RCC 7860 (cell line): ENCODE results near the gene MLLT3.
"Not testable (repeated sequence)": the region's sequence is repeated elsewhere in the genome, so short reads cannot be mapped to it uniquely, and the experiment has no call there.

Experiments used
- DNase-seq: peaks from one replicate; pipeline ENCODE4 v3.0.0-alpha.2; 2015; ENCODE audit warnings: low spot score
- FAIRE-seq: peaks from 2 replicates; lab custom pipeline; 2012; peaks lifted over from hg19 to GRCh38; lab: Jason Lieb, UNC

Gene MLLT3

DNA sequence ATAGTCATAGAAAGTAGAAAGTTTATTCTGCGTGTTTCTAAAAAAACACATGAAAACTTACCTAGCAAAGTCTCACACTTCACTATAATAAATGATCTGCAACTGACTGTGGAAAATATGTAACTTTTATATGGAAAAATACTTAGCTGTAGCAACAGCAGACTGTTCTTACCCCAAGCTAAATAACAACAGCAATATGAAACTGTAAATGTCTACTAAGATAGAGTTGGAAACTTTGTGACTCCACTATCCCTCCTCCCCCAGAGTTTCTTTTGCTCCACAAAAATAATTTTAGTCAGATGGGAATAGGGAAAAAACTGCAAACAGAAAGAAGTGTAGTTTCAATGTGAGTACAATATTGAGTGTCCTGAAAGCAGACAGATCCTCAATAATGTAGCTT lies 21.0 kb downstream of the MLLT3 start:
- no peak for FAIRE-seq
- DNase-seq, result no peak

DNA sequence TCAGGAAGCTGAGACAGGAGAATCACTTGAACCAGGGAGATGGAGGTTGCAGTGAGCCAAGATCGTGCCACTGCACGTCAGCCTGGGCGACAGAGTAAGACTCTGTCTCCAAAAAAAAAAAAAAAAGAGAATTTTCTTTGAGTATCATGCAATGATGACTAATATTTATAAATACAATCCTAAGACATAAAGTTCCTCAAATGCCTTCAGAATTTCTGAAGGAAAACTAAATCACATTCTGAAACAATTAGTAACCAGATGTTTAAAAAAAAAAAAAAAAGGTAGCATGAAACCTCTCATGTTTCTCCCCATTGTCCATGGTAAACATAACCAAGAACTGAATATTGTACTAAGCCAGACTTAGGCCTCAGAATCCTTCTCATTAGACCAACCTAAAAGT lies 23.1 kb downstream of the MLLT3 start:
- FAIRE-seq, result no peak
- DNase-seq, result no peak

DNA sequence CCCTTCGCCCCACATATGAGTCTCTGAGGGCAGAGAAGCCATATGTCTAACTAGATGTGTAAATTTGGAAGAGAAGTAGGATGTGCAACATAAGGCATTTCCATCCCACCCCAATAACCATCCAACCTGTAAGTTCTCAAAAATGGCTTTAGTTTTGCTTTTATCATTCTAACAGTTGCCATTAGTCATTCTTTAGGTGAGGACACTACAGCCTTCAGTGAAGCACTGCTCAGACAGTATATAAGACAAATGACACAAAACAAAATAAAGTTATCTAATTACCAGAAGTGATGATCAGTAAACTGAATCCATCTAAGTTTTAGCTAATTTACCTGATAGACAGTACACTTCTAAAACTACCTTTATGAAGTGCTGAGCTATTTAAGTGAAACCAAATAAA lies 23.9 kb downstream of the MLLT3 start:
- DNase-seq, result no peak
- FAIRE-seq, result no peak

DNA sequence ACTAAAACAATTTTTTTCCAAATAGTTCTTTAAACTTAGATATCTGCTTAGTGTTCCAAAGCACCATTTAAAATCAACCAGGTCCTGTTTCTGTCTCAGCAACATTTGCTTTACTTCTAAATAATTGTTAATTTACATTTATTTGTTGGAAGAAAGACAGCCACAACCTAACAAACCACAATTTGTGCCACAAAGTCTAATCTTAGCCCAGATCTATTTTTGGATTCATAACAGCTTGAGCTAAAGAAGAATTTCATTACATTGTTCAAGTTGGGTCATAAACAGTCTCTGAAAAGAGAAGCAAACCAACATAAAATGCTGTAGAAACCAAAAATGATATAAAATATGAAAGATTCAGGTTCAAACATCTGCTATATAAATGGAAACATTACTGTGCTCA lies 24.4 kb downstream of the MLLT3 start:
- no peak for DNase-seq

DNA sequence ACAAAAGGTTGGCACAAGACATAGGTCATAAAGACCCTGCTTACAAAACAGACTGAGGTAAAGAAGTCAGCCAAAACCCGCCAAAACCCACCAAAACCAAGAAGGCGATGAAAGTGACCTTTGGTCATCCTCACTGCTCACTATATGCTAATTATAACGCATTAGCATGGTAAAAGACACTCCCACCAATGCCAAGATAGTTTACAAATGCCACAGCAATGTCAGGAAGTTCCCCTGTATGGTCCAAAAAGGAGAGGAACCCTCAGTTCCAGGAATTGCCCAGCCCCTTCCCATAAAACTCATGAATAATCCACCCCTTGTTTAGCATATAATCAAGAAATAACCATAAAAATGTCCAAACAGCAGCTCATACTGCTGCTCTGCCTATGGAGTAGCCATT lies 27.7 kb downstream of the MLLT3 start:
- FAIRE-seq, result no peak
- DNase-seq, result no peak

More for the DNA sequence above, 24.4 kb downstream of the MLLT3 start:
- no peak for FAIRE-seq

DNA sequence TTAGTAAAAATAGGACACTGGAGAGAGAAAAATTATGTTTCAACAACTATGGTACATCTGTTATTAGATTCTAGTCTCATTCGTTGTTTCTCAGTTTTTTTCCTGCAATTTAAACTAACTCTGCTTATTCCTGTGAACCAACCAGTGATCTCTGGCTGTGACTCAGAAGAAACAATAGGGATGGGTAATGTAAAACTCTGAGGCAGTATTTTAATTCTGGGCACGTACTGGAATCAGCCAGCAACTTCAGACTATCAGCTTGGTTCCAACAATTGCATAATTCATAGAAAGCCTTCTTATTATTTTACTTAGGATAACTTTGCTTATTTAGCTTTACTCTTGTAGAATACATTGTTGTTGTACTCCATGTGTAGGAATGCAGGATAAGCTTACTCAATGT lies 28.8 kb downstream of the MLLT3 start:
- DNase-seq (no peak), FAIRE-seq (peak; percentile 68)

DNA sequence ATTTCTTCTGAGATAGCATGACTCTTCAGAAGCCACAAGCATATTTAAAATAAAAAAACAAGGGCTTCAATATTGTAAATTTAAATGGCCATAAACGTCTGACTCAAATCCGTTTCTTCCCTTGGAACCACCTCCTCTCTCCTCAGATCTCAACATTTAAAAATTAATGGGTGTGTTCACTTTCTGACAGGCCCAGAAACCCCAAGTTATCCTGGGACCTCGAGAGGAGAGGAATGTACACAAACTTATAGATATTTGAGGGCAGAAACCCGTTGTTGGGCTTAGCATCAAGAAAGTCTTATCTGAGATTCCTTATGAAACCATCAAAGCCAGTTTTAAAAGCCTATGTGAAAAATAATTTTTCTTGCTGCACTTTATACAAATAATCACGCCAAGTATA lies 29.2 kb downstream of the MLLT3 start:
- no peak for FAIRE-seq
- no peak for DNase-seq

DNA sequence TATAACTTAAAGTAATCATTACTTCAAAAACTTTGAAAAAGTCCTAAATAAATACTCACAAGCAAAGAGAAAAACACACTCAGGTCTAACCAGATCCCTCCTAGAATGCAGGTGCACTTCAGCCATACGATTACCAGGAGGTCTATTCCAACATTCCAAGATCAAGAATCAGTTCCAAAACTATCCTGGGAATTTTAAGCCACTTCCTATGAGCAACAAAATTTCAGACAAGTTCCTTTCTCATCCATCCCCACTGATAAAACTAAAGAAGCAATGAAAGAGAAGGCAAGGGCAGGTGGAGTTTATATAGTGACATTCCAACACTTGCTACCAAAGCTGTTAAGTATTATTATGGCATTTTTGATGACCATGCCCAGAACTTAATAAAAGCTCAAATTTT lies 29.6 kb downstream of the MLLT3 start:
- FAIRE-seq (peak; percentile 42), DNase-seq (peak; percentile 62)

DNA sequence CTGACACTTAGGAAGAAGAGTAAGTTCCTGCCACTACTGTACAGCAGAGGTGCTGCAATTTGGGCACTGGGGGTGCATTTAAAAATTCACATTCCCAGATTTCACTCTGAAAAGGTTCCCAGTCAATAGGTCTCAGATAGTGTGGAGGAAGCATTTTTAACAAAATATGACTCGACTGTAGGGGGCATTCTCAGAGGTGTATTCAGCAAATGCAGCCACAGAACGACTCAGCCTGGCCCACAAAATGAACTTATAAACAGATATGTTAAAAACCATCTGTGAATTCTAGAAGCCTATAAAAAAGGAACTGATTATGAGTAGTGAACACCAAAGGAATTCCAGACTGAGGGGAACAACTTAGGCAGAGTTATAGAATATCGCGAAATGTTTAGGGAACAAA lies 31.1 kb downstream of the MLLT3 start:
- no peak for FAIRE-seq

DNA sequence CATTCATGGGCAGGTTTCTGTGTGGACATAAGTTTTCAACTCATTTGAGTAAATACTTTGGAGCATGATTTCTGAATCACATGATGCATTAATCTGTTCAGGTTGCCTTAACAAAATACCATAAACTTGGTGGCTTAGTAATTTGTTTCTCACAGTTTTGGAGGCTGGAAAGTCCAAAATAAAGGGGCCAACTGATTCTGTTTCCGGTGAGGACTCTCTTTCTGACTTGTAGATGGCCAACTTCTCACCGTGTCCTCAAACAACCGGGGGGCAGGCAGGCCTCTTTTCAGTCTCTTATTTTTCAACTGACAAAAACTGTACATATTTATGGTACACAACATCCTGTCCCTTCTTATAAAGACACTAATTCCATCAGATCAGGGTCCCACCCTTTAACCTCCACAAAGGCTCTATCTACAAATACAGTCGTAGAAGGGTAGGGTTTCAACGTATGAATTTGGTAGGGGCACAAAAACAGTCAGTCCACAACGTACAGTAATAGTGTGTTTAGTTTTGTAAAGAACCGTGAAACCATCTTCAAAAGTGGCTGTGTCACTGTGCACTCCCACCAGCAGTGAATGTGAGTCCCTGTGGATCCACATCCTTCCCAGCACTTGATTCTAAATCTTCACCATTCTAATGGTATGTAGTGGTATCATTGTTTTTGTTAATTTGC lies 37.2 kb downstream of the MLLT3 start:
- DNase-seq, result no peak
- FAIRE-seq, result no peak

More for the DNA sequence above, 31.1 kb downstream of the MLLT3 start:
- DNase-seq, result no peak

DNA sequence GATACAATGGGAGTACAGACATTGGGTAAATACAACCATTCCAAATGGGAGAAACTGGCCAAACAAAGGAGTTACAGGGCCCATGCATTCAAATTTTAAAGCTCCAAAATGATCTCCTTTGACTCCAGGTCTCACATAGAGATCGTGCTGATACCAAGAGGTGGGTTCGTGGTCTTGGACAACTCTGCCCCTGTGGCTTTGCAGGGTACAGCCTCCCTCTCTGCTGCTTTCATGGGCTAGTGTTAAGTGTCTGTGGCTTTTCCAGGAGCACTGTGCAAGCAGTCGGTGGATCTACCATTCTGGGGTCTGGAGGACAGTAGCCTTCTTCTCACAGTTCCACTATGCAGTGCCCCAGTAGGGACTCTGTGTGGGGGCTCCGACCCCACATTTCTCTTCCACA lies 39.2 kb downstream of the MLLT3 start:
- not testable (repeated sequence) for DNase-seq, FAIRE-seq

DNA sequence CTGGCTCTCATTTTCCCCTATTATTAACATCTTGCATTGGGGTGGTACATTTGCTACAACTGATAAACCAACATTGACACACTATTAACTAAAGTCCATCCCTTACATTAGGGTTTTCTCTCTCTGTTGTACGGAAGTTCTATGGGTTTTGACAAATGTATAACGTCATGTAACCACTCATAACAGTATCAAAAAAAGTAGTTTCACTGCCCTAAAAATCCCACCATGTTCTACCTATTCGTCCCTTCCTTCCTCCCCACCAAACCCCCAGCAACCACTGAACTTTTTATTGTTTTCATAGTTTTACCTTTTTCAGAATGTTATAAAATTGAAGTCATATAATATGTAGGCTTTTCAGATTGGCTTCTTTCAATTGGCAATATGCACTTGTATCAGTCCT lies 40.1 kb downstream of the MLLT3 start:
- FAIRE-seq (no peak), DNase-seq (no peak)

DNA sequence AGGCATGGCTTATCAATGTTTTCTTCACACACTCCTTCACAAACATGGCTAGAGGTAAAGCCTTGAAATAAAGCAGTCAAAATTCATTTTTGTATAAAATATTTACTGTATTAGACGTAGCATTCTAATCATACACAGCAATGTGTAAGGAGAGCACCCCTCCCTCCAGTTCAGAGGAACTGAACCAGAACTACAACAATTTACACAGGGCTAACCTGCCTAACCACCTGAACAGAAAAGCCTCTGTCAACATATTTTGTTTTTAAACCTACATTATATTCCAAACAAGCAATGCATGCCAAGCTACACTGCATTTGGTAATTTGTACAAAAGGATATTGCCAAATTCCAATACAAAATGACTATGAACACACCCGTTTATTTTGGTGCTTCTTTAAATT lies 41.6 kb downstream of the MLLT3 start:
- FAIRE-seq (no peak), DNase-seq (no peak)

DNA sequence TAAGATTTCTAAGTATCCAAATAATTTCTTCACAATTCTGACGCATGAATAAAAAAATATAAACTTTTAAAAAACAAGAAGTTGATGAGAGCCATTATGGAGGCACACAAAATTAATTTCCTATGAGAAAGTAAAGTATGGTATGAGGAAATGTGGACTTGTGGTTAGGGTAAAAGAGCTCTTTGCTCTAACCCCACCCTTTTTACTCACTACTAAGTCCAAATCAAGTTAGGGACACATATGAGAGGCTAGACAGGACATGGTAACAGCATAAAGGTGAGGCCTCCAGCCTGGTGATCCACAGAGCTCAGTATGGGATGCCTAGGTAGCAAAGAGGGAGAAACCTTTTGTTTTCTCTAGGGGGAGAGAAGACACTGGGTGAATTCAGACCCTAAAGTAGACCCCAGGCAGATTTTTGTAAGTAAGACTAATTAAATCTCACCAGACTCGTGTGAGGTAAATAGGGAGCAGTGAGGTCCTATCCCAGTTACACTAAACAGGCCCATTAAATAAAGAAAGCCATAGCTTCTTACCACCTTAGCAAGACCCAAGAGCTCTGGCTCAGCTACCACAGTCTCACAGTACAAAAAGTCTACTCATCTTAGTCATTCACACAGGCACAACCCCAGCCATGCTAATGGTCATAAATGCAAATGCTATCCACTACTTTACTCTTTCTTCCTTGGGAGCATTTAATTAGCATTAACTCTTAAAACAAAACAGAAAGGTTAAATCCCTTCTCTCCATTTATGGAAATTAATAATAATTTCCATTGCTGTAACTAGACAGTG lies 42.6 kb downstream of the MLLT3 start:
- FAIRE-seq, result no peak
- DNase-seq, result no peak

DNA sequence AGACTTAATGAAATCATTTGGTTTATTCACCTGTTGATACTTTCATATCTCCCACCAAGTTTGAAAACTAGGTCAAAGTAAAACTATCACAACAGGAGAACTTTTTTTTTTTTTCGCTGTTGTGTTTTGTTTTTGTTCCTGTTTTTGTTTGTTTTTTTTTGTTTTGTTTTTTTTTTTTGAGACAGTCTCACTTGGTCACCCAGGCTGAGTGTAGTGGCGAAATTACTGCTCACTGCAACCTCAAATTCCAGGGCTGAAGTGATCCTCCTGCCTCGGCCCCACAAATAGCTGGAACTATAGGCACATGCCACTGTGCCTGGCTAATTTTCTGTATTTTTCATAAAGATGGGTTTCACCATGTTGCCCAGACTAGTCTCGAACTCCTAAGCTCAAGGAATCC lies 49.3 kb downstream of the MLLT3 start:
- FAIRE-seq (no peak), DNase-seq (no peak)

DNA sequence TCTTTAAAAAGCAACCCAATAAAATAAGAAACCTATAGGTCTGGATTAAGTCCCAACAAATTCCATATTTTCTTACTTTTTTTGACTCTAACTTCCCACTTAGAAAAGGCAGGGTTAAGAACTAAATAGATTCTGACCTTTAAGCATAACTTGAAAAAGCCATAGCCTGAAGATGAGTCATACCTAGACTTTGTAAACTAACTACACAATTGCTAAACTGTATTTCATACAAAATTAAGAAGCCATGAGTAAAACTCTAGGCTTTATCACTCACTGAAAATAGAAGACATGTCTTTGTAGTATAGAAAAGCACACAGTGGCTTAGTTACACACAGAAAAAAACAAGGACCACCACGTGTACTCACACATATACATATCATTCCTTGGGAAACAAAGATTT lies 51.5 kb downstream of the MLLT3 start:
- peak; percentile 75 for FAIRE-seq
- peak; percentile 26 for DNase-seq

DNA sequence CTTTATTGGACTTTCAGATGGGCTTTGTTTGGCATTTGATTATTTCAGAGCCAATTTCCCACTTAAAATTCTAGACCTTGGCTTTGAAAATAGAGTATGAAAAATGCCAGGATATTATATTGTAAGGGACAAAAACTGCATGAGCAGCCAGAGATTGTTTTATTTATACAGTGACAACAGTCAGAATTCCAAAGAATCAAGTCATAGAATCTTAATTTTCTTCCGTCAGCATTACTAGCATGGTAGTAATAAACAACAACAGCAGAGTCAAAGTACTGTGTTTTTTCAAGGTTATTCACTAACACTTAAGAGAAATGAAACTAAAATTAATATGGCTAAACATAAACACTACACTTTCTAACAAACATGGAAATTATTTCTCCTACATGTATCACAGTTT lies 52.2 kb downstream of the MLLT3 start:
- no peak for DNase-seq
- FAIRE-seq, result no peak

DNA sequence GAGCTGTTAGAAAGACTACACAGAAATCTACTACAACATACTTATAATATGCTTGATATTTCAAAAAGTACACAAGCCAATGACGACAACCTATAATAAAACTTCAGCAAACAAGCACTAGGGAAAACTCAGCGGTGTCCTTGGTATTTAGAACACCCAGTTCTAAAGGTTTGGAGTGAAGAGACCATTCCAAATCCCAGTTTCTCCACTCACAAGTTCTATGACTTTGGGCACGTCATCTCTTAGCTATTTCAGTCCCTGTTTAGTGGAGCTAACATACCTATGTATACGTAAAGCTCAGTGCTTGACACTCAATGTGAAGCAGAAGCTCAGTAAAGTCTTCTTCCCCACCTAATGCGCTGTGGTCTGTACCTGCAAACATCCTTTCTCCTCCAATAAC lies 52.8 kb downstream of the MLLT3 start:
- DNase-seq, result no peak
- FAIRE-seq, result no peak

DNA sequence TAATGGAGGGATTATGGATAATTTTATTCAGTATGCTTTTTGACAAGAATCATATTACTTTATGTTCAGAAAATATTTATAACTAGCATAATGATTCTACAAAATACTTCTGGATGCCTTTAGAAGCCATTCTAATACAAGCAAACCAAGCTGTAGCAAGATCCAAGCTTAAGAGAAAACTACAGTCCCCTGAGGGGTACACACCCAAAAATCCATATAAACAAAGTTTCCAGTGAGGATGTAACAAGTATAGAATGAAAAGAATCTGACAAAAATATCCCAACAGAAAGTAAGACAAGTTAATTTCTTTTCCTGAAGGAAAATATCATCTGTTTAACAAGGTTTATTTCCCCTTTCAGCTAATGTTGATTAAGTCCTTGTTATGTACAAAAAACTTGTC lies 53.9 kb downstream of the MLLT3 start:
- DNase-seq, result no peak
- no peak for FAIRE-seq

DNA sequence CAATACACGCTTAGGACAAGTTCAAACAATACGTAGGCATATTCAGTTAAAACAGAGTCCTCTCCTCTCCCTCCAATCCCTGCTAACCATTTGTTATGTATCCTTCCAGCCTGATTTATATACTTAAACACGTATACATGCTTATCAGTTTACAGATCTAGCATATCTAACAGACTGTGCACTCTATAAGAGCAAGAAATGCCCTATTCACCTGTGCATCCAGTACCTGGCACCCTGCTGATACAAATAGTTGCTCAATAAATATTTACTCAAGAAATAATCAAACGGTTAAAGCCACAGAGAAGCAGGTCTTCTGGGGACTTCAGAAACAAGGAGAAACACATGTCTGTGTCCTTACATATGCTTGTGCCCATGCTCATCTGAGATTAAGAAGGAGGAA lies 55.9 kb downstream of the MLLT3 start:
- no peak for DNase-seq
- FAIRE-seq, result no peak

DNA sequence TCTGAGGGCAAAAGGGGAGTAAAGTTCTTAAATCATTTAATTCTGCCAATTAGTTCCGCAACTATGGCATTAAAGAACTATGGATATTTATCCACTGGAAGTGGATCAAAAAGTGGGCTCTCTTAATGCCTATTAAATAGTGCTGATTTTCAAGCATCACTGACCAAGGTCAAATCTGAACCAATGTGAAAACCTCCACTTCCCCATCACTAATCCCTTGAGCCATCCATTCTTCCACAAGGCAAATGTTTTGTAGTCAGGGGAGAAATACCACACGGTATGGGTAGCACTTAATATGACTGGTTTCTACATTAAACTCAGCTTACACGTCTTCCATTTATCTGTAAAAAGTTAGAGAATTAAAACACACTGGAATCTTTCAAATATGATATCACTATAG lies 57.6 kb downstream of the MLLT3 start:
- FAIRE-seq (no peak), DNase-seq (no peak)

DNA sequence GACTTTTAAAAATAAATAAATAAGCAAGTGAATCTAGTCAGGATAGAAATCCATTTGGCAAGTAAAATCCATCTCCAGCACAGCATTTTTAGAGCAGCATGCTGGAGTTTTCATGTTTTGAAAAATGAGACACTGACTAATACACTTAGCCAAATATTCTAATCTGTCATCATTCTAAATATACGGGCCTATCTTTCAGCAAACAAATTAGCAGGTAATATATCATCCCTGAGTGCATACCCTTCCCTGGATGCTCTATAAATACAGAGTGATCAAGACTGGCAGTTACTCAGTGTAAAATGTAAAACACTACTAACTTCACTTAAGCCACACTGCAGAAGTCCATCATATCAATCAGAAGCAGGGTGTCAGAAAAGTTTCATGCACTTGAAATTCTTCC lies 58.4 kb downstream of the MLLT3 start:
- no peak for FAIRE-seq
- no peak for DNase-seq

DNA sequence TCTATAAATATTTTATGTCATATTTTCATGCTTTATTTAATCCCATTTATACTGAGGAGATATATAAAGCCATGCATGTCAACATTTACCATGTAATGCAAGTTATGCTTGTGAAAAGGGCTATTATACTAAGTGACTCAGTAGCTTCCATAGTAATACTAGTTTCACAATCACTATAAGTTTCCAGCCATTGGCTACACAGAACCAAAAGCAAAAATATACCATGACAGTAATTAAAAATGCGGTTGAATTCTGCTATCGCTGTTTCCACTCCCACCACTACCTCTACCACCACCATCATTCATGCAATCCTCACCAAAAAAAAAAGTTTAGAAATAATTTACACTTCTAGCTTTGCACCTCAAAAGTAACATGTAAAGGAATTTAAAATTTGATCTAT lies 60.2 kb downstream of the MLLT3 start:
- FAIRE-seq, result no peak

More for the DNA sequence above, 60.2 kb downstream of the MLLT3 start:
- no peak for DNase-seq
